Ureter (tissue), 1 donor: ENCODE data around the gene CXCL11. TPM values are rescaled to one million over a fixed set of nuclear protein-coding genes. Genes with fewer than 3 reads are reported as not detected.
"Not testable (repeated sequence)": the region's sequence is repeated elsewhere in the genome, so short reads cannot be mapped to it uniquely, and the experiment has no call there.

Experiments
- DNase-seq: peaks from one replicate; pipeline ENCODE4 v3.0.0-alpha.2; 2020; ENCODE audit warnings: low spot score
- total RNA-seq: library from RNA; stranded (reverse); gene quantifications from one replicate; pipeline ENCODE4 v1.2.4, GENCODE V29; 2023
- donor health status: DM: yes; HTN: yes; CAD: no.

CXCL11 gene
- 0.31 TPM for total RNA-seq

DNA sequence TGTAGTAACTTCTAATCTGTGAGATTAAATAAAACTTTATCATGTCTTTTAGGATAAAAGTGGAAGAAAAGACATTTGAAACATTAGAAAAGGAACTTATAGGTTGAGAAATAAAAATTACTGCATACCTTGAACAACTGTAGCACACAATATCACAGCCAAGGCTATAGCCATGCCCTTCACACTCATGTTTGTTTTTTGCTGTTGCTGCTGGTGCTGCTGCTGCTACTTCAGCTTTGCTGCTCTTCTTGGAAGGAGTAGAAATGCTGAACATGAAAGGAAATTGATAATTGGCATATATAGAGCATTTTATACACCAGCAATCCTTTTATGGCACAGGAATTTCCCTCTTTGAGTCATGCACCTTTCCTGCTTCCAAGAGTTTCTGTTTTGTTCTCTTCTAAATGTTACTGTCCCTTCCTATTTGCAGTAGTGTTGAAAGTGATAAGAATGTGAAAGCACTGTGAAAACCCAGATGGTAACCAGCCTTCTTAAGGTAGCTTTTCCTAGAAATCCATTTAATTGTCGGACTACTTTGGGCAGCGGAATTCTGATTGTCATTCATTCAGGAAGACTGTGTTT, at the start of gene CXCL11:
TSS of gene CXCL11 (minus strand) at position 272 of the 582 bp plus-strand sequence. CDS start at position 189, 83 bp downstream.
- DNase-seq, result no peak

DNA sequence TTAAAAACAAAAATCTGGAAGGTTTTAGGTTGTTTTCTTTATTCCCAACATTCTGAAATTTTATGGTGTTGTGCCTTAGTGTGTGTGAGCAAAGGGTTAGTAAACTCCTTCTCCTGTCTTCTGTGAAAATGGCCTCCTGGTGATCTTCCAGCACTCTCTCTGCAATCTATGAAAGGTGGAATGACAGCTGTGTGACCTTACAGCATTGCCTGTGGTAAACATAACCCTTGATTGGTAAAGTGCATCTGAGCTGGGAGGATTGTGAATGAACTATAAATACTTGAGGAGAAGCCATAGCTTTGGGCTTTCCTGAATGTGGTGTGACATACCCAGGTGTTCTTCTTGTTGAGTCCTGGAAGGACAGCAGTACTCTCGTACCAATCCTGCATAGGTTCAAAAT, 48.7 kb upstream of the CXCL11 start:
- no peak for DNase-seq

- no peak for DNase-seq
Observed at GRCh38 chr4:76083386-76083988, 47.6 kb upstream of the CXCL11 start.

GRCh38 chr4:76078033-76078613, 42.3 kb upstream of the CXCL11 start:
- DNase-seq, result no peak

GRCh38 chr4:76074993-76075600, 39.2 kb upstream of the CXCL11 start:
- no peak for DNase-seq

- DNase-seq, result no peak
Observed at GRCh38 chr4:76074468-76074867, 38.6 kb upstream of the CXCL11 start, which contains the start of gene ART3. Gene ART3 (plus strand): TSS chr4:76074709. CDS start chr4:76075890, 1,181 bp downstream.

DNA sequence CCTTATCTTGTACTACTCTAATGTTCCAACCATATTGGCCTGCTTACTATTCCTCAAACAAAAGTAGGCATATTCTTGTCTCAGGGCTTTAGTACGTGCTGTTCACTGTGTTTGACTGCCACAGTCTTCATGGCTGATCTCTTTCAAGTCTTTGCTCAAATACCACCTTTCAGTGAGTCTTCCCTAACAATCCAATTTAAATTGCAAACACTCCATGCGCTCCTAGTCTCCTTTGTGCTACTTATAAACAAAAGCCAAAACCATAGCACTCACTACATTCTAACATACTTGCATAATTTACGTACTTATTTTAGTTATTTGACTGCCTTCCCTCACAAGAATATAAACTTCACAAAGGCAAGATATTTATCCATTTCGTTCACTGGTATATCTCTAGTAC, 36.9 kb upstream of the CXCL11 start:
- DNase-seq, result no peak

GRCh38 chr4:76067652-76068286, 31.9 kb upstream of the CXCL11 start:
- peak; percentile 75 for DNase-seq

GRCh38 chr4:76066546-76066945, 30.7 kb upstream of the CXCL11 start:
- no peak for DNase-seq

GRCh38 chr4:76061982-76062381, 26.1 kb upstream of the CXCL11 start:
- DNase-seq, result no peak

- DNase-seq, result no peak
Observed at GRCh38 chr4:76061421-76061820, 25.6 kb upstream of the CXCL11 start.

DNA sequence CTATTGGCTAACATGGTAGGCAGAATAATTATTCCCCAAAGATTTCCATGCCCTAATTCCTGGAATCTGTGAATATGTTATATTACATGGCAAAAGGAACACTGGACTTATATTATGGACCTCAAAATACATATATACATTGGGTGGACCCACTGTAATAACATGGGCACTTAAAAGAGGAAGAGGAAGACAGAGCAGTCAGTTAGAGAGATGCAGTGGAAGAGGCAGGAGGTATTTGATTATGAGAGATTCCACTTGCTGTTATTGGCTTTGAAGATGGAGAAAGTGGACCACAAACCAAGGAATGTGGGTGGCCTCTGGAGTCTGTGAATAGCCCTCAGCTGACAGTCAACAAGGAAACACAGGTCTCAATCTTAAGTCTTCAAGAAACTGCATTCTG, 24.6 kb upstream of the CXCL11 start:
- DNase-seq, result no peak

- no peak for DNase-seq
Observed at GRCh38 chr4:76059750-76060149, 23.9 kb upstream of the CXCL11 start.

DNA sequence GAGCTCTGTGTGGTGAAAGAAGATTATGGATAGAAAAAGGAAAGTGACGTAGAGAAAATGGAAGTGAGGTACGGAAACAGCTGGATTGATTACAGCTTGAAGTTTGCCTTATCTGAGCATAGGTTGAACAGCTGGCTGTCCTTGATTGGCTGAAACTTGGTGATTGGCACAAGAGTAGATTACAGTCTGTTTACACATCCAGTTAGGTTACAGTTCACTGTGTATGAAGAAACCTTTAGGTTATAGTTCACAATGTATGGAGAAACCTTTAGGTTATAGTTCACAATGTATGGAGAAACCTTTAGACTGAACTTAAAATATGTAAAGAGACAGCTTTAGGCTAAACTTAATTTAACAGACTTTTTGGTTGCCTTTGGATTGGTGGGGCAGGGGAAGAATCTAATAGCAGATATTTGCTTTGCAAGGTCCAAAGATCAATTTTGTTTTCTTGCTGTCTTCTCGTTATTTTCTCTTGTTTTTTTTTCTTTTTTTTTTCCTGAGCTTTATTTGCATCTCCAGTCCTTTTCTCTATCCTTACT, 23.1 kb upstream of the CXCL11 start:
- DNase-seq, result no peak

DNA sequence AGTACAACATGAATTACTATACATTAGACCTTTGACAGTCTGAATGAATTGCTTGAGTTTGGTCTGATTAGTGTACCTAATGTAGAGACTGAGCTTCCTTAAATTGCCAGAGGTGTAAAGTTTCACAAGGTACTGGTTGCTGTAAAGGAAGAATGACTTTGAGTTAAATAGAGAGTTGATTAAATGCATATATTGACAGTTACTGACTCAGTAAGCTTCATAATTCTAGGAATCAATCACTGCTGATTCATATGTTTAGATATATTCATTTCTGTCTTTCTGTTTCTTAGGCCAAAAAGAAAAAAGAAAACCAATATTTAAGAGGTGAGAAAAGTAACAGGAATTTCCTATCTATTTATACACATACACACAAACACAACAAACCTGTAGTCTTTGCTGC, 22.4 kb upstream of the CXCL11 start:
- no peak for DNase-seq

DNA sequence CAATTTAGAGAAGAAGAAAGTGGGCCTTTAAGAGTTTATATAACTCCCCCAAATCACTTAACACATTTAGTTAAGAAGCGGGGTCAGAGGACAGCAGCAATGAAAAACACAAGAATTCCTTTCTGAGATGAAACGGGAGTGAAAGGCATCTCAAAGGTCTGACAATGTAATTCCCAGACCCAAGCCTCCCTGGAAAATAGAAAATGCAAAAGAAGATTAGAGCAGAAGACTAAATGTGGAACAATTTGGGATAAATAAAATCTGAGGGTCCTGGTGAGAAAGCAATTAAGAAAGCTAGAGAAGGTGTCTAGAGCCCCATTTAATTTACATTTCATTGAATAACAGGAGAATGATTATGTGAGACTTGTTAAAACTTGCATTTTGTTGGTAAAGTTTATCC, 19.6 kb upstream of the CXCL11 start:
- DNase-seq, result no peak

GRCh38 chr4:76055016-76055415, 19.1 kb upstream of the CXCL11 start:
- no peak for DNase-seq

GRCh38 chr4:76053730-76054129, 17.9 kb upstream of the CXCL11 start:
- DNase-seq, result no peak

GRCh38 chr4:76050560-76051050, 14.7 kb upstream of the CXCL11 start:
- DNase-seq, result not testable (repeated sequence)

DNA sequence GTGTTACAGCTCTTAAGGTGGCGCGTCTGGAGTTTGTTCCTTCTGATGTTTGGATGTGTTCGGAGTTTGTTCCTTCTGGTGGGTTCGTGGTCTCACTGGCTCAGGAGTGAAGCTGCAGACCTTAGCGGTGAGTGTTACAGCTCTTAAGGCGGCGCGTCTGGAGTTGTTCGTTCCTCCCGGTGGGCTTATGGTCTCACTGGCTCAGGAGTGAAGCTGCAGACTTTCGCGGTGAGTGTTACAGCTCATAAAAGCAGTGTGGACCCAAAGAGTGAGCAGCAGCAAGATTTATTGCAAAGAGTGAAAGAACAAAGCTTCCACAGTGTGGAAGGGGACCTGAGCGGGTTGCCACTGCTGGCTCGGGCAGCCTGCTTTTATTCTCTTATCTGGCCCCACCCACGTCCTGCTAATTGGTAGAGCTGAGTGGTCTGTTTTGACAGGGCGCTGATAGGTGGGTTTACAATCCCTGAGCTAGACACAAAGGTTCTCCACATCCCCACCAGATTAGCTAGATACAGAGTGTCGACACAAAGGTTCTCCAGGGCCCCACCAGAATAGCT, 14.1 kb upstream of the CXCL11 start:
- DNase-seq, result not testable (repeated sequence)

DNA sequence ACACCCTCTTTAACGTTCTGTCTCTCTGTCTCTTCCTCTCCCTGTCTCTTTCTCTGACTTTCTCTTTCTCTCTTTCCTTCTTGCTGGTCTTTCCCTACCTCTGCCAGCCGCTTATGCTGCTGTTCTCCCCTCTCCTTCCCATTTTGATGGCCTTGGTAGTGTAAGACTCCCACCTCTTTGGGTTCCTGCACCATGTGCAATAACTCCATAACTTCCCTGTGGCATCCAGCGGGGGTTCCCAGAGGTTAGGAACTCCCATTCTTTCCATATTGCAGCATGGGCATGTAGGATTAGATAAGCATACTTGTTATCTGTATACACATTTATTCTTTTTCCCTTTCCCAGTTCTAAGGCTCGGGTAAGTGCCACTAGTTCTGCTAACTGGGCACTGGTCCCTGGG, 8.8 kb upstream of the CXCL11 start:
- not testable (repeated sequence) for DNase-seq

- DNase-seq, result not testable (repeated sequence)
Observed at GRCh38 chr4:76043306-76043705, 7.4 kb upstream of the CXCL11 start.
